Neural cell (in vitro differentiated cells): Measurements from ENCODE around the gene STK17B. TPM values are rescaled to one million over a fixed set of nuclear protein-coding genes. Genes with fewer than 3 reads are reported as not detected.

Source experiments
- H2AFZ ChIP-seq: fragments of 200-600, 300-800 bp; sonication (generic), shearing (Covaris generic); 2 replicates; pipeline ENCODE4 v1.6.0; 2014; ENCODE audit warnings: low read depth, mild to moderate bottlenecking, antibody characterized with exemption, low read length, moderate library complexity
- H3F3A ChIP-seq: fragments of 200-600 bp; shearing (Covaris generic); 2 replicates; pipeline ENCODE4 v1.6.1; 2016; ENCODE audit warnings: mild to moderate bottlenecking, moderate library complexity, mixed read lengths, antibody characterized with exemption, low read length; ENCODE audit not compliant: insufficient read depth, poor library complexity, severe bottlenecking
- H3K27ac ChIP-seq: fragments of 200-600, 300-800 bp; sonication (generic), shearing (Covaris generic); 2 replicates; pipeline ENCODE4 v1.5.1; 2014; ENCODE audit warnings: mild to moderate bottlenecking, low read length, moderate library complexity
- H3K27me3 ChIP-seq: fragments of 300-800, 200-600 bp; sonication (generic), shearing (Covaris generic); 2 replicates; pipeline ENCODE4 v1.6.0; 2014; ENCODE audit warnings: mild to moderate bottlenecking, low read depth, low read length, moderate library complexity; ENCODE audit not compliant: insufficient read depth
- H3K36me3 ChIP-seq: fragments of 300-800, 200-600 bp; sonication (generic), shearing (Covaris generic); 2 replicates; pipeline ENCODE4 v1.5.1; 2014; ENCODE audit warnings: mild to moderate bottlenecking, antibody characterized with exemption, low read length, moderate library complexity; ENCODE audit not compliant: insufficient read depth
- H3K4me2 ChIP-seq: fragments of 300-800, 200-600 bp; sonication (generic), shearing (Covaris generic); 2 replicates; pipeline ENCODE4 v1.6.0; 2014; ENCODE audit warnings: mild to moderate bottlenecking, low read length
- H3K4me3 ChIP-seq: fragments of 300-800, 200-600 bp; sonication (generic), shearing (Covaris generic); 2 replicates; pipeline ENCODE4 v1.5.1; 2014; ENCODE audit warnings: mild to moderate bottlenecking, low read length, moderate library complexity
- H3K79me2 ChIP-seq: fragments of 200-600 bp; shearing (Covaris generic); replicated peaks from 2 replicates; pipeline ENCODE4 v1.6.0; 2014; ENCODE audit warnings: mild to moderate bottlenecking, low read length, moderate library complexity; ENCODE audit not compliant: insufficient read depth
- H3K9ac ChIP-seq: fragments of 300-800, 200-600 bp; sonication (generic), shearing (Covaris generic); 2 replicates; pipeline ENCODE4 v1.6.1; 2016; ENCODE audit warnings: mild to moderate bottlenecking, low read length, mixed read lengths
- H3K9me2 ChIP-seq: fragments of 200-600 bp; shearing (Covaris generic); 2 replicates; pipeline ENCODE4 v1.6.1; 2016; ENCODE audit warnings: mild to moderate bottlenecking, low read length, mixed read lengths; ENCODE audit not compliant: insufficient read depth
- H3K9me3 ChIP-seq: fragments of 200-600, 300-800 bp; sonication (generic), shearing (Covaris generic); 2 replicates; pipeline ENCODE4 v1.6.1; 2016; ENCODE audit warnings: mild to moderate bottlenecking, mixed run types, low read length, moderate library complexity, mixed read lengths
- H4K20me1 ChIP-seq: fragments of 200-600 bp; shearing (Covaris generic); 2 replicates; pipeline ENCODE4 v1.6.1; 2016; ENCODE audit warnings: mild to moderate bottlenecking, mixed run types; ENCODE audit not compliant: insufficient read depth
- EP300 ChIP-seq: fragments of 450-650 bp; conservative IDR thresholded peaks from 2 replicates; pipeline ENCODE4 v1.6.1; 2014; ENCODE audit warnings: antibody characterized with exemption, mild to moderate bottlenecking, moderate library complexity; ENCODE audit not compliant: poor library complexity, severe bottlenecking
- EZH2 ChIP-seq: fragments of 200-600, 300-800 bp; shearing (Covaris generic), sonication (generic); IDR thresholded peaks from 2 replicates; pipeline ENCODE4 v1.6.1; 2014; ENCODE audit warnings: antibody characterized with exemption, low read length, borderline replicate concordance, mild to moderate bottlenecking; ENCODE audit not compliant: insufficient read depth, poor library complexity, severe bottlenecking
- MXI1 ChIP-seq: fragments of 450-650 bp; conservative IDR thresholded peaks from 2 replicates; pipeline ENCODE4 v1.6.1; 2014; ENCODE audit warnings: antibody characterized with exemption, mild to moderate bottlenecking; ENCODE audit not compliant: poor library complexity, severe bottlenecking
- POLR2AphosphoS5 ChIP-seq: IDR thresholded peaks from 2 replicates; pipeline ENCODE4 v1.6.1; 2012
- RAD21 ChIP-seq: fragments of 450-650 bp; conservative IDR thresholded peaks from 2 replicates; pipeline ENCODE4 v1.6.1; 2014; ENCODE audit warnings: antibody characterized with exemption, mild to moderate bottlenecking, moderate library complexity
- SMC3 ChIP-seq: fragments of 450-650 bp; conservative IDR thresholded peaks from 2 replicates; pipeline ENCODE4 v1.6.1; 2014; ENCODE audit warnings: antibody characterized with exemption, mild to moderate bottlenecking, moderate library complexity; ENCODE audit not compliant: poor library complexity
- TAF1 ChIP-seq: IDR thresholded peaks from 2 replicates; pipeline ENCODE4 v1.6.1; 2012; ENCODE audit warnings: low read depth
- polyA plus RNA-seq: library from polyadenylated mRNA; depleted of rRNA; stranded (reverse); fragments of >200 nt; gene quantifications from 2 replicates; pipeline ENCODE4 v1.2.3, GENCODE V29; 2014
- TF ChIP-seq, protein P1 (sequence below): IDR thresholded peaks from 2 replicates; pipeline ENCODE4 v1.6.1; 2012; ENCODE audit warnings: borderline replicate concordance
- TF ChIP-seq, protein P2 (sequence below): fragments of 450-650 bp; IDR thresholded peaks from 2 replicates; pipeline ENCODE4 v1.5.1; 2014; ENCODE audit warnings: antibody characterized with exemption, mild to moderate bottlenecking, moderate library complexity; ENCODE audit not compliant: poor library complexity, severe bottlenecking

The STK17B gene
- polyA plus RNA-seq, 1 donor from 2014 or later: 0.67 TPM

DNA sequence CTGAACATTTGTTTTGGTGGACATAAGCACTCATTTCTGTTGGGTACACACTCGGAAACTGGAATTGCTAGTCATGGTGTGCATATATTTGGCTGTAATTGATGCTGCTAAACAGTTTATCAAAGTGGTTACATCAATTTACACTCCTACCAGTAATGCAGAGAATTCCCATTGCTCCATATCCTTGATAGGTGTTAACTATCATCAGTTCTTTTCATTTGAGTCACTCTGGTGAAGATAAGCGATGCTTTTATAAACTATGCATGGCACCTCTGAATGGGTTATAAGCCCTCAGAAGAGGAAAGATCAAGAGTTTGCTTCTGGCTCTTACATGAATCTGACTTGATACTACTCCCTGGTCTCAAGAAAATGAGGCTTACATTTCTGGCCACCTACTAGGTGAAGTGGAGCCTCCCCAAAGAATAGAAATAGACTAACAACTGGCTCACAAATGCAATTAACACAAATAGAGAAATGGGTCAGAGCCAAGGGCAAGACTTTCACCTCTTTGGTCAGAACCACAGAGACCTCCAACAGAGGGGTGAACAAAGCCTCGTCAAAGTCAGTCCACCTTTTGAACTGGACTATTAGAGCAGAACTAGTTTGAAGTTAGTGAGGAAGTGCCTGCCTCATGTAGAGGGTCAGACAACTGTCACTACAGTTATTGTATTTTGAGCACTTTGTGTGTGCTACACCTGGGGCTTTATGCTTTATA is 15.0 kb upstream of the STK17B start:
- Histone ChIP-seq H3K4me2 (no peak overlapping the region), H3K9me2 (no peaks in the 10 kb centered on the region), H3K79me2 (no peaks in the 10 kb centered on the region), H2AFZ (no peak overlapping the region), H3K4me3 (no peak overlapping the region), H4K20me1 (no peaks in the 10 kb centered on the region), H3K9ac (no peak overlapping the region), H3K27me3 (no peaks in the 10 kb centered on the region), H3F3A (no peaks in the 10 kb centered on the region), H3K36me3 (no peaks in the 10 kb centered on the region), H3K27ac (no peak overlapping the region), H3K9me3 (no peaks in the 10 kb centered on the region)
- no peak for TF ChIP-seq POLR2AphosphoS5
- no peak for TF ChIP-seq MXI1
- TF ChIP-seq, protein P1, sequence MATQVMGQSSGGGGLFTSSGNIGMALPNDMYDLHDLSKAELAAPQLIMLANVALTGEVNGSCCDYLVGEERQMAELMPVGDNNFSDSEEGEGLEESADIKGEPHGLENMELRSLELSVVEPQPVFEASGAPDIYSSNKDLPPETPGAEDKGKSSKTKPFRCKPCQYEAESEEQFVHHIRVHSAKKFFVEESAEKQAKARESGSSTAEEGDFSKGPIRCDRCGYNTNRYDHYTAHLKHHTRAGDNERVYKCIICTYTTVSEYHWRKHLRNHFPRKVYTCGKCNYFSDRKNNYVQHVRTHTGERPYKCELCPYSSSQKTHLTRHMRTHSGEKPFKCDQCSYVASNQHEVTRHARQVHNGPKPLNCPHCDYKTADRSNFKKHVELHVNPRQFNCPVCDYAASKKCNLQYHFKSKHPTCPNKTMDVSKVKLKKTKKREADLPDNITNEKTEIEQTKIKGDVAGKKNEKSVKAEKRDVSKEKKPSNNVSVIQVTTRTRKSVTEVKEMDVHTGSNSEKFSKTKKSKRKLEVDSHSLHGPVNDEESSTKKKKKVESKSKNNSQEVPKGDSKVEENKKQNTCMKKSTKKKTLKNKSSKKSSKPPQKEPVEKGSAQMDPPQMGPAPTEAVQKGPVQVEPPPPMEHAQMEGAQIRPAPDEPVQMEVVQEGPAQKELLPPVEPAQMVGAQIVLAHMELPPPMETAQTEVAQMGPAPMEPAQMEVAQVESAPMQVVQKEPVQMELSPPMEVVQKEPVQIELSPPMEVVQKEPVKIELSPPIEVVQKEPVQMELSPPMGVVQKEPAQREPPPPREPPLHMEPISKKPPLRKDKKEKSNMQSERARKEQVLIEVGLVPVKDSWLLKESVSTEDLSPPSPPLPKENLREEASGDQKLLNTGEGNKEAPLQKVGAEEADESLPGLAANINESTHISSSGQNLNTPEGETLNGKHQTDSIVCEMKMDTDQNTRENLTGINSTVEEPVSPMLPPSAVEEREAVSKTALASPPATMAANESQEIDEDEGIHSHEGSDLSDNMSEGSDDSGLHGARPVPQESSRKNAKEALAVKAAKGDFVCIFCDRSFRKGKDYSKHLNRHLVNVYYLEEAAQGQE: no peak
- TF ChIP-seq, protein P2, sequence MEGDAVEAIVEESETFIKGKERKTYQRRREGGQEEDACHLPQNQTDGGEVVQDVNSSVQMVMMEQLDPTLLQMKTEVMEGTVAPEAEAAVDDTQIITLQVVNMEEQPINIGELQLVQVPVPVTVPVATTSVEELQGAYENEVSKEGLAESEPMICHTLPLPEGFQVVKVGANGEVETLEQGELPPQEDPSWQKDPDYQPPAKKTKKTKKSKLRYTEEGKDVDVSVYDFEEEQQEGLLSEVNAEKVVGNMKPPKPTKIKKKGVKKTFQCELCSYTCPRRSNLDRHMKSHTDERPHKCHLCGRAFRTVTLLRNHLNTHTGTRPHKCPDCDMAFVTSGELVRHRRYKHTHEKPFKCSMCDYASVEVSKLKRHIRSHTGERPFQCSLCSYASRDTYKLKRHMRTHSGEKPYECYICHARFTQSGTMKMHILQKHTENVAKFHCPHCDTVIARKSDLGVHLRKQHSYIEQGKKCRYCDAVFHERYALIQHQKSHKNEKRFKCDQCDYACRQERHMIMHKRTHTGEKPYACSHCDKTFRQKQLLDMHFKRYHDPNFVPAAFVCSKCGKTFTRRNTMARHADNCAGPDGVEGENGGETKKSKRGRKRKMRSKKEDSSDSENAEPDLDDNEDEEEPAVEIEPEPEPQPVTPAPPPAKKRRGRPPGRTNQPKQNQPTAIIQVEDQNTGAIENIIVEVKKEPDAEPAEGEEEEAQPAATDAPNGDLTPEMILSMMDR: no peak
- no peak for TF ChIP-seq EZH2
- TF ChIP-seq SMC3: no peak
- TF ChIP-seq EP300: no peak
- TF ChIP-seq RAD21: no peak
- TF ChIP-seq TAF1: no peak

DNA sequence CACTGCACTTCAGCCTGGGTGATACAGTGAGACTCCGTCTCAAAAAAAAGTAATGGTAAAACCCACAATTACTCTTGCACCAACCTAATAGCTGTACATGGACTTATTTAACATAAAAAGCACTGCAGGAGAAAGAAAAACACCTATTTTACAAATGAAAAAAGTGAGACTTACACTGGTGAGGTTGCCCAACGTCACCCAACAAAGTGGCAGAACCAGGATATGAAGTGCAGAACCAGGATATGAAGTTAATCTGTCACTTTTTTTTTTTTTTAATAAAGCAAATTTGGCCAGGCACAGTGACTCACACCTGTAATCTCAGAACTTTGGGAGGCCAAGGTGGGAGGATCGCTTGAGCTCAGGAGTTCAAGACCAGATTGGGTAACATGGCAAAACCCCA is 13.5 kb upstream of the STK17B start:
- Histone ChIP-seq H3K9ac (no peak overlapping the region), H4K20me1 (no peaks in the 10 kb centered on the region), H3K36me3 (no peaks in the 10 kb centered on the region), H3K27ac (no peak overlapping the region), H3K27me3 (no peaks in the 10 kb centered on the region), H3K4me3 (no peak overlapping the region), H3F3A (no peaks in the 10 kb centered on the region), H3K4me2 (no peak overlapping the region), H3K9me3 (no peaks in the 10 kb centered on the region), H2AFZ (no peak overlapping the region), H3K79me2 (no peaks in the 10 kb centered on the region), H3K9me2 (no peaks in the 10 kb centered on the region)
- TF ChIP-seq POLR2AphosphoS5: no peak
- no peak for TF ChIP-seq RAD21
- no peak for TF ChIP-seq TAF1
- TF ChIP-seq EZH2: no peak
- TF ChIP-seq EP300: no peak
